Suprapubic skin (tissue), 4 donors: ENCODE measurements around the gene L1CAM. TPM values are rescaled to one million over a fixed set of nuclear protein-coding genes. Genes with fewer than 3 reads are reported as not detected.

Experiments
- DNase-seq, 2 donors: peaks; one replicate each; pipeline ENCODE4 v3.0.0-alpha.2; 2019; ENCODE audit warnings: low spot score in 2 of 2
- H3K27ac ChIP-seq: fragments of 200-600 bp; sonication (generic); one replicate; pipeline ENCODE4 v1.5.1; 2019
- H3K27me3 ChIP-seq: fragments of 200-600 bp; sonication (generic); one replicate; pipeline ENCODE4 v1.5.1; 2019
- H3K36me3 ChIP-seq: fragments of 200-600 bp; sonication (generic); one replicate; pipeline ENCODE4 v1.5.1; 2019
- H3K4me1 ChIP-seq: fragments of 200-600 bp; sonication (generic); one replicate; pipeline ENCODE4 v1.5.1; 2019
- H3K4me3 ChIP-seq: fragments of 200-600 bp; sonication (generic); one replicate; pipeline ENCODE4 v1.5.1; 2019; ENCODE audit warnings: mild to moderate bottlenecking
- H3K9me3 ChIP-seq: fragments of 200-600 bp; sonication (generic); one replicate; pipeline ENCODE4 v1.5.1; 2019
- CTCF ChIP-seq, 2 donors: fragments of 200-600 bp in 1 of 2; fragments of 450-650 bp in 1 of 2; sonication (generic) in 1 of 2; IDR thresholded peaks; one replicate each; pipeline ENCODE4 v1.5.1; 2016 to 2019; ENCODE audit warnings: antibody characterized with exemption in 2 of 2, mild to moderate bottlenecking in 1 of 2, moderate library complexity in 1 of 2
- EP300 ChIP-seq: sonication (generic); formaldehyde crosslinking; IDR thresholded peaks from one replicate; pipeline ENCODE4 v1.6.1; 2017; ENCODE audit warnings: antibody characterized with exemption
- POLR2A ChIP-seq, 2 donors: fragments of 450-650 bp; IDR thresholded peaks; one replicate each; pipeline ENCODE4 v1.6.1; 2017; ENCODE audit warnings: antibody characterized with exemption in 2 of 2, mild to moderate bottlenecking in 2 of 2, moderate library complexity in 2 of 2
- POLR2AphosphoS5 ChIP-seq, 3 donors: sonication (generic); formaldehyde crosslinking; IDR thresholded peaks; one replicate each; pipeline ENCODE4 v1.6.1; 2017; ENCODE audit warnings: antibody characterized with exemption in 3 of 3
- WGBS: methylation state at CpG from one replicate; pipeline ENCODE4 v1.1.5; 2018; 5-methylcytosine and 5-hydroxymethylcytosine counted together
- total RNA-seq, 4 donors: library from RNA; depleted of rRNA; stranded (reverse); fragments of >200 nt; gene quantifications; one replicate each; pipeline ENCODE4 v1.1.0, GENCODE V29; 2016

L1CAM gene
- total RNA-seq, 4 donors from 2014 or later, result 4.1 to 10.4 (median 8.5) TPM

GRCh38 chrX:153869473-153870287, 16.3 kb downstream of the L1CAM start:
- no peak overlapping the region for H3K27ac ChIP-seq
- H3K36me3 ChIP-seq, result no peaks in the 10 kb centered on the region
- TF ChIP-seq POLR2AphosphoS5 (IDR thresholded peaks at IDR 0.05) (no peak), POLR2A (IDR thresholded peaks at IDR 0.05) (no peak), EP300 (no peak), CTCF (IDR thresholded peaks at IDR 0.05) (no peak)
- peaks cover 10% of the 10 kb centered on the region for H3K27me3 ChIP-seq
- no peaks in the 10 kb centered on the region for H3K9me3 ChIP-seq
- no peaks in the 10 kb centered on the region for H3K4me1 ChIP-seq
- WGBS, result 86% methylated on average over 19 of the region's 31 CpGs
- DNase-seq, result no peak
- no peak overlapping the region for H3K4me3 ChIP-seq

DNA sequence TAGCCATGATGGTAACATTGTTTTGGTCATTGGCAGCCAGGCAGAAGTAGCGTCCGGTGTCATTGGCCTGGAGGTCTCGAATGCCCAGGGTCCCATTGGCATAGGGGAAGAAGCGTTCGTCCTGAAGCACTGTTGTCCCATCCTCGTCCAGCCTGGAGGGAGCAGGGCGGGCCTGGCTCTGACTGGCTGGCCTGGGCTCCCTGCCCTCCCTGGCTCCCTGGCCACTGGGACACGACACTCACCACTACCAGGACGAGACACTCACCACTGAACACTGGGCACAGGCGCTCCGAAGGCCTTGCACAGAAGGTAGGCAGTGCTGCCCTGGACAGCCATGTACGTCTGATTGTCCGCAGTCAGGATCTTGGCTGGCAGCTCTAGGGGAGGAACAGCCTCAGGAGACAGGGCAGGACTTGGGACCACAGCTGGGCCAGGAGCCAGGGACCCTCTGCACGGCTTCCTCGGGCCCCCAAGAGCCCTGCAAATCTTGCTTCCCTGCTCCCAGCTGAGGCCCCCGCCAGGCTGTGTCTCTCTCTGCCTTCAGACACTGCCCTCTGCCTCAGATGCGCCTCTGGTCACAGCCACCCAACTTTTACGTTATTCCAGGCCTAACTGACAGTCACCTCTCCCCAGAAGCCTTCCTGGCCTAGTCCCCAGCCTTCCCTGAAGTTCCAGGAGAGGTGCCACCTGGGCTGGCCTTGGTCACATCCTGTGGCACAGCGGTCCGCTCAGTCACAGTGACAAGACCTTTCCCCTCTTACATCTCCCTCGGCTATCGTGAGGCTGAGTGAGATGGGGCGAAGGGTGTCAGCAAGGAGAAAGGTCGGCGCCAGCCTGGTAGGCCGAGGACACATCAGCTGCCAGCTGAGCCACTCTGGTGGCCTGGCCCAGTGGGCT, 17.1 kb downstream of the L1CAM start:
- no peak overlapping the region for H3K4me3 ChIP-seq
- H3K4me1 ChIP-seq, result no peaks in the 10 kb centered on the region
- H3K27me3 ChIP-seq, result peaks cover 10% of the 10 kb centered on the region
- H3K9me3 ChIP-seq, result no peaks in the 10 kb centered on the region
- TF ChIP-seq CTCF (IDR thresholded peaks at IDR 0.05), result no peak
- TF ChIP-seq POLR2A (IDR thresholded peaks at IDR 0.05), result no peak
- no peak for TF ChIP-seq POLR2AphosphoS5 (IDR thresholded peaks at IDR 0.05)
- TF ChIP-seq EP300, result no peak
- H3K27ac ChIP-seq, result no peak overlapping the region
- WGBS, result 92% methylated on average over 10 of the region's 26 CpGs
- no peaks in the 10 kb centered on the region for H3K36me3 ChIP-seq
- DNase-seq, result no peak

- Histone ChIP-seq H3K27ac (no peak overlapping the region), H3K27me3 (peaks cover 10% of the 10 kb centered on the region), H3K4me3 (no peak overlapping the region), H3K9me3 (no peaks in the 10 kb centered on the region), H3K36me3 (no peaks in the 10 kb centered on the region), H3K4me1 (no peaks in the 10 kb centered on the region)
- DNase-seq, result no peak
- 100% methylated on average over 1 of the region's 13 CpGs for WGBS
- TF ChIP-seq POLR2A (IDR thresholded peaks at IDR 0.05) (no peak), EP300 (no peak), CTCF (IDR thresholded peaks at IDR 0.05) (no peak), POLR2AphosphoS5 (IDR thresholded peaks at IDR 0.05) (no peak)
Measured at GRCh38 chrX:153867671-153868070, 18.3 kb downstream of the L1CAM start.

- Histone ChIP-seq H3K27ac (no peak overlapping the region), H3K27me3 (peaks cover 12% of the 10 kb centered on the region), H3K9me3 (no peaks in the 10 kb centered on the region), H3K36me3 (no peaks in the 10 kb centered on the region), H3K4me1 (no peaks in the 10 kb centered on the region), H3K4me3 (no peak overlapping the region)
- WGBS, result 77% methylated on average over 6 of the region's 9 CpGs
- no peak for DNase-seq
- TF ChIP-seq EP300, result no peak
- TF ChIP-seq POLR2A (IDR thresholded peaks at IDR 0.05), result no peak
- no peak for TF ChIP-seq POLR2AphosphoS5 (IDR thresholded peaks at IDR 0.05)
- TF ChIP-seq CTCF (IDR thresholded peaks at IDR 0.05), result no peak
Measured at GRCh38 chrX:153867139-153867538, 18.8 kb downstream of the L1CAM start.
